Neural progenitor cell (in vitro differentiated cells): ENCODE measurements around the gene DOCK11. TPM values are rescaled to one million over a fixed set of nuclear protein-coding genes. Genes with fewer than 3 reads are reported as not detected.

Experiments
- DNase-seq: peaks from one replicate; pipeline ENCODE4 v3.0.0-alpha.2; 2016; ENCODE audit warnings: low spot score
- H2AFZ ChIP-seq: fragments of 200-600 bp; sonication (generic); replicated peaks from 2 replicates; pipeline ENCODE4 v1.6.1; 2016; ENCODE audit warnings: antibody characterized with exemption
- H3F3A ChIP-seq: fragments of 200-600 bp; sonication (generic); 2 replicates; pipeline ENCODE4 v1.6.1; 2016; ENCODE audit warnings: antibody characterized with exemption, low read depth
- H3K27ac ChIP-seq: fragments of 200-600 bp; sonication (generic); 2 replicates; pipeline ENCODE4 v1.5.1; 2016; ENCODE audit warnings: mild to moderate bottlenecking
- H3K27me3 ChIP-seq: fragments of 200-600 bp; sonication (generic); 2 replicates; pipeline ENCODE4 v1.6.1; 2016; ENCODE audit warnings: mild to moderate bottlenecking, moderate library complexity
- H3K36me3 ChIP-seq: fragments of 200-600 bp; sonication (generic); 2 replicates; pipeline ENCODE4 v1.5.1; 2016
- H3K4me1 ChIP-seq: fragments of 200-600 bp; sonication (generic); 2 replicates; pipeline ENCODE4 v1.6.1; 2016; ENCODE audit warnings: mixed run types
- H3K4me2 ChIP-seq: fragments of 200-600 bp; sonication (generic); 2 replicates; pipeline ENCODE4 v1.6.1; 2016
- H3K4me3 ChIP-seq: fragments of 200-600 bp; sonication (generic); 2 replicates; pipeline ENCODE4 v1.5.1; 2016
- H3K79me2 ChIP-seq: fragments of 200-600 bp; sonication (generic); 2 replicates; pipeline ENCODE4 v1.6.1; 2016; ENCODE audit warnings: low read depth
- H3K9ac ChIP-seq: fragments of 200-600 bp; sonication (generic); 2 replicates; pipeline ENCODE4 v1.6.1; 2016
- H3K9me3 ChIP-seq: fragments of 200-600 bp; sonication (generic); 2 replicates; pipeline ENCODE4 v1.5.1; 2016; ENCODE audit warnings: low read depth
- H4K20me1 ChIP-seq: fragments of 200-600 bp; sonication (generic); 2 replicates; pipeline ENCODE4 v1.6.1; 2016; ENCODE audit warnings: low read depth
- H3K27ac Mint-ChIP-seq: 3 replicates; pipeline ENCODE4 v1.8.0; 2021; ENCODE audit warnings: mixed read lengths
- H3K27me3 Mint-ChIP-seq: 2 replicates; pipeline ENCODE4 v1.8.0; 2022; ENCODE audit warnings: low read depth, mild to moderate bottlenecking, inconsistent platforms, moderate library complexity, mixed read lengths; ENCODE audit not compliant: insufficient read depth
- H3K36me3 Mint-ChIP-seq: 3 replicates; pipeline ENCODE4 v1.8.0; 2021; ENCODE audit warnings: mixed read lengths
- H3K4me1 Mint-ChIP-seq: 3 replicates; pipeline ENCODE4 v1.8.0; 2021; ENCODE audit warnings: mixed read lengths
- H3K4me3 Mint-ChIP-seq: 3 replicates; pipeline ENCODE4 v1.8.0; 2021; ENCODE audit warnings: mild to moderate bottlenecking, moderate library complexity, mixed read lengths
- H3K9me3 Mint-ChIP-seq: 3 replicates; pipeline ENCODE4 v1.8.0; 2020; ENCODE audit warnings: mixed read lengths
- CTCF ChIP-seq: fragments of 200-600 bp; sonication (generic); IDR thresholded peaks from 2 replicates; pipeline ENCODE4 v1.5.1; 2017; ENCODE audit warnings: antibody characterized with exemption, mild to moderate bottlenecking
- EZH2 ChIP-seq: fragments of 200-600 bp; sonication (generic); IDR thresholded peaks from 2 replicates; pipeline ENCODE4 v1.6.1; 2017; ENCODE audit warnings: antibody characterized with exemption, mild to moderate bottlenecking, moderate library complexity
- EZH2phosphoT487 ChIP-seq: fragments of 200-600 bp; sonication (generic); IDR thresholded peaks from 2 replicates; pipeline ENCODE4 v1.6.1; 2017; ENCODE audit warnings: antibody characterized with exemption
- total RNA-seq: library from RNA; depleted of rRNA; stranded (reverse); fragments of >200 nt; gene quantifications from 2 replicates; pipeline ENCODE4 v1.2.3, GENCODE V29; 2015; ENCODE audit warnings: low replicate concordance

Gene DOCK11
- total RNA-seq, 1 donor from 2014 or later = 20.9 TPM

- H3K9me3 ChIP-seq = peaks cover 3% of the 10 kb centered on the region
- Mint-ChIP-seq H3K27me3 (peaks cover 4% of the 10 kb centered on the region), H3K4me1 (peaks cover 10% of the 10 kb centered on the region), H3K9me3 (peaks cover 6% of the 10 kb centered on the region), H3K36me3 (peaks cover 17% of the 10 kb centered on the region), H3K4me3 (no peak overlapping the region), H3K27ac (no peak overlapping the region)
- H3F3A ChIP-seq = no peaks in the 10 kb centered on the region
- no peaks in the 10 kb centered on the region for H3K4me1 ChIP-seq
- no peak overlapping the region for H3K9ac ChIP-seq
- peaks cover 8% of the 10 kb centered on the region for H3K27me3 ChIP-seq
- H3K36me3 ChIP-seq = no peaks in the 10 kb centered on the region
- TF ChIP-seq EZH2 = no peak
- TF ChIP-seq EZH2phosphoT487 = no peak
- TF ChIP-seq CTCF = no peak
- H4K20me1 ChIP-seq = no peaks in the 10 kb centered on the region
- H3K27ac ChIP-seq = no peak overlapping the region
- H3K4me2 ChIP-seq = no peak overlapping the region
- no peak overlapping the region for H3K4me3 ChIP-seq
- no peak for DNase-seq
- H2AFZ ChIP-seq = no peak overlapping the region
- H3K79me2 ChIP-seq = no peaks in the 10 kb centered on the region
Observed at GRCh38 chrX:118503260-118504041, 7.8 kb downstream of the DOCK11 start.

GRCh38 chrX:118504581-118504980 lies 9.0 kb downstream of the DOCK11 start:
- H2AFZ ChIP-seq = no peak overlapping the region
- no peaks in the 10 kb centered on the region for H3K79me2 ChIP-seq
- no peaks in the 10 kb centered on the region for H3F3A ChIP-seq
- no peaks in the 10 kb centered on the region for H3K36me3 ChIP-seq
- H3K4me1 ChIP-seq = no peaks in the 10 kb centered on the region
- Mint-ChIP-seq H3K9me3 (peaks cover 12% of the 10 kb centered on the region), H3K27ac (no peak overlapping the region), H3K27me3 (peaks cover 4% of the 10 kb centered on the region), H3K4me3 (no peak overlapping the region), H3K36me3 (peaks cover 23% of the 10 kb centered on the region), H3K4me1 (no peaks in the 10 kb centered on the region)
- no peak overlapping the region for H3K27ac ChIP-seq
- no peaks in the 10 kb centered on the region for H3K9me3 ChIP-seq
- no peak overlapping the region for H3K4me2 ChIP-seq
- no peaks in the 10 kb centered on the region for H4K20me1 ChIP-seq
- no peak overlapping the region for H3K9ac ChIP-seq
- H3K27me3 ChIP-seq = no peaks in the 10 kb centered on the region
- no peak overlapping the region for H3K4me3 ChIP-seq
- DNase-seq = no peak
- TF ChIP-seq EZH2 (no peak), CTCF (no peak), EZH2phosphoT487 (no peak)

DNA sequence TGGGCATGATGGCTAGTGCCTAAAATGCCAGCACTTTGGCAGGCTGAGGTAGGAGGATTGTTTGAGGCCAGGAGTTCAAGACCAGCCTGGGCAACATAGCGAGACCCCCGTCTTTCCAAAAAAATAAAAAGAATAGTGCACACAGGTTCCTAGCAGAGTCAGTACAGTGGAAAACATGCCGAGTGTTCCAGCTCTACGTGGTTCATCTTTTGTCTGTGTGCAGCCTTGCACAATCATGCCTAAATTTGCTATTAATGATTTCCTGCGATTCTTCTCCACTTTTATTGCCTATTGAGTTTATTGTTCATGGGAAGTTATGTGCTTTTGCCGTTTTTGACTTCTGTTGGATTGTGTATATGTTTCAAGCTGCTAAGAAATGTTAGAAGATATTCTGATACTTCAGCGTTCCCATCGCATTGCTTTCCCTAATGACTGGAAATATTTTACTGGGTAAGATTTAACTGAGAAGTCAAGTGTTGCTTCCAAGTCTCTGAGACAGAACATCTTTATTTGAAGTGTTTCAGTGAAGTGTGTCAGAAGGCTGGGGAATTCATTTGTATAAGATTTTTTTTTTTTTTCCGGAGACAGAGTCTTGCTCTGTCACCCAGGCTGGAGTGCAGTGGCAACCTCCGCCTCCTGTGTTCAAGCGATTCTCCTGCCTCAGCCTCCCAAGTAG lies 11.3 kb downstream of the DOCK11 start:
- Mint-ChIP-seq H3K4me3 (no peak overlapping the region), H3K9me3 (peaks cover 18% of the 10 kb centered on the region), H3K36me3 (peaks cover 35% of the 10 kb centered on the region), H3K27ac (no peak overlapping the region), H3K27me3 (peaks cover 2% of the 10 kb centered on the region), H3K4me1 (no peaks in the 10 kb centered on the region)
- no peak overlapping the region for H2AFZ ChIP-seq
- TF ChIP-seq EZH2phosphoT487 (no peak), EZH2 (no peak), CTCF (no peak)
- no peaks in the 10 kb centered on the region for H3K9me3 ChIP-seq
- no peaks in the 10 kb centered on the region for H3K36me3 ChIP-seq
- no peaks in the 10 kb centered on the region for H3K27me3 ChIP-seq
- H3K27ac ChIP-seq = no peak overlapping the region
- H3K4me2 ChIP-seq = no peak overlapping the region
- H3K9ac ChIP-seq = no peak overlapping the region
- no peaks in the 10 kb centered on the region for H3K4me1 ChIP-seq
- no peak overlapping the region for H3K4me3 ChIP-seq
- no peak for DNase-seq
- H4K20me1 ChIP-seq = no peaks in the 10 kb centered on the region
- H3K79me2 ChIP-seq = no peaks in the 10 kb centered on the region
- H3F3A ChIP-seq = no peaks in the 10 kb centered on the region
